WI38 (cell line): Measurements from ENCODE around the gene TNRC6B.

Source experiments
- H3K4me3 ChIP-seq: 2 replicates; pipeline ENCODE4 v1.5.1; 2011; ENCODE audit warnings: low read depth, mild to moderate bottlenecking, control low read depth, low read length
- CTCF ChIP-seq: IDR thresholded peaks from 2 replicates; pipeline ENCODE4 v1.5.1; 2012; ENCODE audit warnings: low read depth, mild to moderate bottlenecking, control low read depth, low read length

Gene TNRC6B

GRCh38 chr22:40198733-40199132 is 21.0 kb downstream of the TNRC6B start:
- no peak for TF ChIP-seq CTCF

GRCh38 chr22:40199223-40199622 is 21.5 kb downstream of the TNRC6B start:
- no peak for TF ChIP-seq CTCF
- no peak overlapping the region for H3K4me3 ChIP-seq

More at GRCh38 chr22:40198733-40199132, 21.0 kb downstream of the TNRC6B start:
- H3K4me3 ChIP-seq = no peak overlapping the region

GRCh38 chr22:40199852-40200251 is 22.1 kb downstream of the TNRC6B start:
- no peak for TF ChIP-seq CTCF
- no peak overlapping the region for H3K4me3 ChIP-seq

- H3K4me3 ChIP-seq = no peak overlapping the region
- no peak for TF ChIP-seq CTCF
Observed at GRCh38 chr22:40200795-40201530, 23.2 kb downstream of the TNRC6B start.

GRCh38 chr22:40202225-40202944 is 24.7 kb downstream of the TNRC6B start:
- H3K4me3 ChIP-seq = no peak overlapping the region; the same call in 1 of the 2 replicates
- TF ChIP-seq CTCF = no peak

GRCh38 chr22:40203572-40203971 is 25.8 kb downstream of the TNRC6B start:
- no peak overlapping the region for H3K4me3 ChIP-seq
- TF ChIP-seq CTCF = no peak
